OCI-LY3 (cell line): ENCODE results near the gene SLC8A1.

Source experiments
- H2AFZ ChIP-seq: fragments of 200-600, 300-600 bp; shearing (Covaris generic); 2 replicates; pipeline ENCODE4 v1.6.0; 2014; ENCODE audit warnings: antibody characterized with exemption, low read depth, low read length
- H3K27ac ChIP-seq: fragments of 200-600, 300-600 bp; sonication (generic); 2 replicates; pipeline ENCODE4 v1.5.1; 2014; ENCODE audit warnings: mild to moderate bottlenecking, low read length, moderate library complexity, mixed read lengths
- H3K27me3 ChIP-seq: fragments of 200-600, 300-600 bp; sonication (generic); 2 replicates; pipeline ENCODE4 v1.6.1; 2014; ENCODE audit warnings: low read depth, low read length, mixed read lengths
- H3K36me3 ChIP-seq: fragments of 200-600, 300-600 bp; sonication (generic); replicated peaks from 2 replicates; pipeline ENCODE3; 2014; ENCODE audit warnings: low read depth, low read length, mixed read lengths
- H3K4me1 ChIP-seq: fragments of 300-600, 200-600 bp; sonication (generic); 2 replicates; pipeline ENCODE4 v1.6.1; 2014; ENCODE audit warnings: low read length, mixed read lengths
- H3K4me2 ChIP-seq: fragments of 200-600, 300-600 bp; sonication (generic); 2 replicates; pipeline ENCODE4 v1.6.1; 2014; ENCODE audit warnings: low read length, mixed read lengths
- H3K4me3 ChIP-seq: fragments of 300-600, 200-600 bp; sonication (generic); 2 replicates; pipeline ENCODE4 v1.5.1; 2014; ENCODE audit warnings: antibody characterized with exemption, mild to moderate bottlenecking, low read length, moderate library complexity
- H3K79me2 ChIP-seq: fragments of 300-600, 200-600 bp; shearing (Covaris generic); 2 replicates; pipeline ENCODE4 v1.6.1; 2014; ENCODE audit warnings: mild to moderate bottlenecking, low read length, mixed read lengths
- H3K9ac ChIP-seq: fragments of 300-600, 200-600 bp; shearing (Covaris generic); 2 replicates; pipeline ENCODE4 v1.6.0; 2014; ENCODE audit warnings: mild to moderate bottlenecking, low read length, moderate library complexity
- H3K9me3 ChIP-seq: fragments of 200-600, 300-600 bp; shearing (Covaris generic); 2 replicates; pipeline ENCODE4 v1.6.1; 2014; ENCODE audit warnings: low read length, mixed read lengths; ENCODE audit not compliant: insufficient read depth
- H4K20me1 ChIP-seq: fragments of 200-600, 300-600 bp; sonication (generic); 2 replicates; pipeline ENCODE4 v1.6.1; 2016; ENCODE audit warnings: low read length, mixed read lengths; ENCODE audit not compliant: insufficient read depth
- EZH2phosphoT487 ChIP-seq: fragments of 200-600 bp; shearing (Covaris generic); IDR thresholded peaks from 2 replicates; pipeline ENCODE4 v1.6.1; 2018; ENCODE audit warnings: antibody characterized with exemption, mixed run types, low read depth
- TF ChIP-seq, protein P1 (sequence below): fragments of 200-600, 300-600 bp; sonication (generic); IDR thresholded peaks from 2 replicates; pipeline ENCODE4 v1.5.1; 2014; ENCODE audit warnings: antibody characterized with exemption, low read length, low read depth

The SLC8A1 gene

DNA sequence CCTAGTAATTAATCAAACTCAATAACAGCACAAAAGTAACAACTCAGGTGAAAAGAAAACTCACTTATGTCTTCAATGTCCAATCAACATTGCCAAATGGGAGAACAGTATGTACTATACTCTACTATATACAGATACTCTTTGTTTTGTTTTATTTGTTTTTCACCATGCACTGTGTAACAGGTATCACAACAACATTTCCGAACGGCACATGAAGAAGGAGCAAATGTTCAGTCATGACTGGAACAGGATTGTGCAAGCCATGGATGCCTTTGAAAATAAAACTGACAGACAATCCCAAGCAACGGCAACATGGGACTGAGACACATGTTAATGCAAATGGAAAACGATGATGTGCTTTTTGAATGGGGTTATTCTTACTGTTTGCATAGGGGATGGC, 337.9 kb downstream of the SLC8A1 start:
- TF ChIP-seq EZH2phosphoT487, result no peak
- H3K4me1 ChIP-seq, result no peaks in the 10 kb centered on the region
- H3K4me2 ChIP-seq, result no peak overlapping the region
- no peak overlapping the region for H3K4me3 ChIP-seq
- H4K20me1 ChIP-seq, result no peaks in the 10 kb centered on the region
- no peak overlapping the region for H3K27ac ChIP-seq
- H3K36me3 ChIP-seq, result no peaks in the 10 kb centered on the region
- no peak overlapping the region for H3K9ac ChIP-seq
- H2AFZ ChIP-seq, result no peak overlapping the region
- no peaks in the 10 kb centered on the region for H3K9me3 ChIP-seq
- H3K79me2 ChIP-seq, result no peaks in the 10 kb centered on the region
- H3K27me3 ChIP-seq, result no peaks in the 10 kb centered on the region

DNA sequence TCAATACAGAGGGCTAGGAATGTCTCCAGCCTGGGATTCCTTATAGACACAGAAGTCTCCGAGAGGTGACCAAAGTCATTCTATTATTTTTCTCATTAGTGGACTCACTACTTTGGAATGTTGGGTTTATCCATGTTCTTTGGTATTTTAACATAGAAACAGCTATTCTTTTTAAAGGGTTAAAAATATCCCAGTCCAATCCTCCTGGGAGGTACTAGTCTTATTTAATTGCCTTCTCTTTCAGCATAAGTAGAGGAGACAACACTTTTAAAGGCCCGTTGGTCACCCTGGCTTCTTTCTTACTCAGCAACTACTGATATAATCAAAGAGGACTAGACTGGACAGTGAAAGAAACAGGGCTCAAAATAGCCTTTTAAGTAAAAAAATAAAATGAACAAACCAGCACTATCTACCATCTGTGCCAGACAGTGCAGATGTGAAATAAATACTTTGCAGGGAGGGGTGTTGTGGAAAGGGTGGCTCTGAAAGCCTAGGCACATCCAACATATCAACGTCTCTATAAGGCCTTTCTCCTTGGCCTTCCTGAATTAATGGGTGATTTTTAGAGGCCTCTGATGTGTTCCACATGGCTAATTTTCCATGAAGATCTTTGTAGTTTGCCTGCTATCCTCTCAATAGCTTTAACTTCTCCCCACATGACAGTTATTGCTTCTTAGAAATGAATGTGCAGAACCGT, 338.5 kb downstream of the SLC8A1 start:
- Histone ChIP-seq H3K36me3 (no peaks in the 10 kb centered on the region), H3K4me1 (no peaks in the 10 kb centered on the region), H3K27me3 (no peaks in the 10 kb centered on the region), H3K4me3 (no peak overlapping the region), H4K20me1 (no peaks in the 10 kb centered on the region), H3K9me3 (no peaks in the 10 kb centered on the region), H2AFZ (no peak overlapping the region), H3K27ac (no peak overlapping the region), H3K79me2 (no peaks in the 10 kb centered on the region), H3K9ac (no peak overlapping the region), H3K4me2 (no peak overlapping the region)
- TF ChIP-seq EZH2phosphoT487, result no peak
- TF ChIP-seq, protein P1, sequence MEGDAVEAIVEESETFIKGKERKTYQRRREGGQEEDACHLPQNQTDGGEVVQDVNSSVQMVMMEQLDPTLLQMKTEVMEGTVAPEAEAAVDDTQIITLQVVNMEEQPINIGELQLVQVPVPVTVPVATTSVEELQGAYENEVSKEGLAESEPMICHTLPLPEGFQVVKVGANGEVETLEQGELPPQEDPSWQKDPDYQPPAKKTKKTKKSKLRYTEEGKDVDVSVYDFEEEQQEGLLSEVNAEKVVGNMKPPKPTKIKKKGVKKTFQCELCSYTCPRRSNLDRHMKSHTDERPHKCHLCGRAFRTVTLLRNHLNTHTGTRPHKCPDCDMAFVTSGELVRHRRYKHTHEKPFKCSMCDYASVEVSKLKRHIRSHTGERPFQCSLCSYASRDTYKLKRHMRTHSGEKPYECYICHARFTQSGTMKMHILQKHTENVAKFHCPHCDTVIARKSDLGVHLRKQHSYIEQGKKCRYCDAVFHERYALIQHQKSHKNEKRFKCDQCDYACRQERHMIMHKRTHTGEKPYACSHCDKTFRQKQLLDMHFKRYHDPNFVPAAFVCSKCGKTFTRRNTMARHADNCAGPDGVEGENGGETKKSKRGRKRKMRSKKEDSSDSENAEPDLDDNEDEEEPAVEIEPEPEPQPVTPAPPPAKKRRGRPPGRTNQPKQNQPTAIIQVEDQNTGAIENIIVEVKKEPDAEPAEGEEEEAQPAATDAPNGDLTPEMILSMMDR, result no peak

DNA sequence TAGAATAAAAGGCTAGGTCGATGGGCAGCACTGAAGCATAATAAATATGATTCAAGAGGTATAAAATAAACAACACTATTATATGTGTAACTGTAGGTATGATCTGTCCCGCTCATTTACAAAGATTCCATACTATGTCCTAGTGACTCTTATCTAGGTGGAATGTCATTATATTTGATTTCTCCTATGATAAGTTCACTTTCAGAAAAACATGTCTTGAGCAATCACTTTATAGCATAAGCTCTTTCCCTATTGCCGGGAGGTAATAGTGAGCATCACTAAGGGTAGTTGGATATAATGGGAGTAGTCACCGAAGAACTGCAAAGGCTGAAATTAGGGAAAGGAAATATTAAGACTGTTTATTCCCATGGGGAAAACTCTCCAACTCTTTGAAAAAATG, 342.5 kb downstream of the SLC8A1 start:
- H3K27me3 ChIP-seq, result 0 out of 2 replicates have a peak, but pooled peaks cover 6% of the 10 kb centered on the region
- no peak overlapping the region for H2AFZ ChIP-seq
- H3K79me2 ChIP-seq, result no peaks in the 10 kb centered on the region

DNA sequence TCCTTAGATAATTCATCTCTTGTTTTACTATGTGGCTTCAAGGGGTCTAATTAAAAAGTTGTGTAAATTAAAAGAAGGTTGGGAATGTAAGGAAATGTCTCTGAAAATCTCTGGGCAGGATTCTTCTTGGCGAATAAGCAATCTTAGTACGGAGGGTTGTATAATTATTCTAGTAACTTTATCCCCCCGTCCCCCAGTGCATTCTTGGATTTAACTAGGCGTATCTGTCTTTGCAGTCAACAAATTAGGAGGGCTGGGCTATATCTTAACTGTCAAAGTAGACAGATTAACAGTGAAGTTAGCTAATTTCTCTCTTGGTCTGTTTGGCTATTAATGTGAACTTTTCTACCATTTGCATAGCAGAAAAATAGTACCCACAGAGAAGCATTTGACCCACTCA, 343.0 kb downstream of the SLC8A1 start:
- Histone ChIP-seq H3K9ac (no peak overlapping the region), H3K4me3 (no peak overlapping the region), H3K27me3 (peaks cover 11% of the 10 kb centered on the region), H3K4me2 (no peak overlapping the region), H3K27ac (no peak overlapping the region), H3K79me2 (no peaks in the 10 kb centered on the region), H2AFZ (no peak overlapping the region), H3K36me3 (no peaks in the 10 kb centered on the region), H3K9me3 (no peaks in the 10 kb centered on the region), H3K4me1 (no peaks in the 10 kb centered on the region), H4K20me1 (no peaks in the 10 kb centered on the region)
- no peak for TF ChIP-seq EZH2phosphoT487
- TF ChIP-seq, protein P1, result no peak

More for the DNA sequence above, 342.5 kb downstream of the SLC8A1 start:
- Histone ChIP-seq H3K36me3 (no peaks in the 10 kb centered on the region), H3K4me3 (no peak overlapping the region), H4K20me1 (no peaks in the 10 kb centered on the region), H3K4me1 (no peaks in the 10 kb centered on the region), H3K4me2 (no peak overlapping the region), H3K9me3 (no peaks in the 10 kb centered on the region), H3K9ac (no peak overlapping the region), H3K27ac (no peak overlapping the region)
- TF ChIP-seq, protein P1, result no peak
- TF ChIP-seq EZH2phosphoT487, result no peak
